ENCODE data around the gene RAB9A. TPM values are rescaled to one million over a fixed set of nuclear protein-coding genes. Genes with fewer than 3 reads are reported as not detected.

RAB9A gene
- total and polyA plus RNA-seq, 2 donors (not counting 3 experiments of a cell fraction or from before 2014, with no cell fraction given): 11.5 to 19.2 TPM

DNA sequence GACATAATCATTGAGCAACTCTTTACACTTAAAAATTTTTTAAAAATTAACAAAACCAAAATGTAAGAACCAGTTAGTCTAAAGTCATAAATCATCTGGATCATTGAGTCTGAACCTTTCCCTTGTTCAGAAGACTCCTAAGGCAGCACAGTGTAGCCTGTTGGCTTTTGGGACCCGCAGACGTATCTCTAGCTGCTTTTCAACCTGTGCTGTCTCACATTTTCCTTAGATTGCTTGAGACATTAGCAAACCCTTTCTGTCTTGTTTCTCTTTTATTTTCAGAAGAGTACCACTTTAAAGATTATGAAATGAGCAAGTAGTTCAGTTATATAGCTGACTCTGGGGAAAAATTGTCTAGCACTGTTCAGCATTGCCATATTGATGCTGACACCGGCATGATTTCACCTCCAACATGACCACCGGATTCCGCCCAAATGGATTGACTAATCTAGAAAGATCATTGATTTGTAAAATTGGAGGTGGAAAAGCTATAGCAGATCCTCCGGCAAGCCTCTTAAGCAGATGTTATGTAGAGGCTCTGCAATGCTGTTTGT is 27.1 kb upstream of the RAB9A start:
- no peak overlapping the region for H2AFZ ChIP-seq (ENCODE audit: low read depth, low read length)
- DNase-seq (ENCODE audit: low read depth, low spot score) (no peak), FAIRE-seq (no peak)
- no peaks in the 10 kb centered on the region for H3K4me1 ChIP-seq (ENCODE audit: control insufficient read depth, extremely low read depth, insufficient read depth, low read length)
- no peaks in the 10 kb centered on the region for H3K36me3 ChIP-seq (ENCODE audit: control insufficient read depth in 2 of 2, extremely low read depth in 1 of 2, insufficient read depth in 2 of 2, low read length in 2 of 2)
- H3K79me2 ChIP-seq (ENCODE audit: control insufficient read depth, insufficient read depth, low read length): no peaks in the 10 kb centered on the region
- no peak overlapping the region for H3K4me3 ChIP-seq (replicated peaks in 1 of 3; ENCODE audit: insufficient read depth in 1 of 3, low read depth in 1 of 3, low read length in 3 of 3)
- H3K9ac ChIP-seq (replicated peaks; ENCODE audit: extremely low read depth, insufficient read depth, low read length): no peak overlapping the region
- H3K9me1 ChIP-seq (replicated peaks; ENCODE audit: control insufficient read depth, extremely low read depth, insufficient read depth, low read length): no peaks in the 10 kb centered on the region
- CTCF ChIA-PET: no interaction called here
- H3K27me3 ChIP-seq (ENCODE audit: control insufficient read depth in 2 of 2, insufficient read depth in 2 of 2, low read length in 2 of 2): no peaks in the 10 kb centered on the region
- POLR2A ChIA-PET: no interaction called here
- dilution Hi-C loops (cut with MboI; ENCODE audit: extremely low pct_ligation_motif_present, low sequenced_read_pairs): no loop called here
- intact Hi-C loops (cut with micrococcal nuclease): no loop called here
- no peak for TF ChIP-seq JUN (IDR thresholded peaks at IDR 0.05; ENCODE audit: borderline replicate concordance, insufficient read depth, insufficient read length, low read depth)
- TF ChIP-seq, protein P1, sequence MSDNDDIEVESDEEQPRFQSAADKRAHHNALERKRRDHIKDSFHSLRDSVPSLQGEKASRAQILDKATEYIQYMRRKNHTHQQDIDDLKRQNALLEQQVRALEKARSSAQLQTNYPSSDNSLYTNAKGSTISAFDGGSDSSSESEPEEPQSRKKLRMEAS (IDR thresholded peaks at IDR 0.05; ENCODE audit: insufficient read depth, insufficient read length): no peak
- no TSS peak for BruUV-seq (replicated peaks)
- H3K9me3 ChIP-seq (replicated peaks; ENCODE audit: control insufficient read depth, insufficient read depth, low read length): no peaks in the 10 kb centered on the region
- H3K27ac ChIP-seq (ENCODE audit: insufficient read depth, low read depth, low read length): no peak overlapping the region
- no peak overlapping the region for H3K4me2 ChIP-seq (ENCODE audit: insufficient read depth, low read length)
- H4K20me1 ChIP-seq (replicated peaks; ENCODE audit: control insufficient read depth, extremely low read depth, insufficient read depth, low read length): no peaks in the 10 kb centered on the region

DNA sequence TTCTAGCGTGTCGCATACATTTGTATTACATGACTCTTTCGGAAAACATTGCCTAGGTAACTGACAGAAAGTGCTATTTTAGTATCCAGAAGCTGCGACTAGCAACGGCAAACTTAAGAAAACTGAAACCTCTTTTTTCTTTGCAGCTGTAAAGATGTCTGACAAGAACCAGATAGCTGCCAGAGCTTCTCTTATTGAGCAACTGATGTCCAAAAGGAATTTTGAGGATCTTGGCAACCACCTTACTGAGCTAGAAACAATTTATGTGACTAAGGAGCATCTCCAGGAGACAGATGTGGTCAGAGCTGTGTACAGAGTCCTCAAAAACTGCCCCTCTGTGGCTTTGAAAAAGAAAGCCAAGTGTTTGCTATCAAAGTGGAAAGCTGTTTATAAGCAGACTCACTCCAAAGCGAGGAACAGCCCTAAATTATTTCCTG is 26.6 kb upstream of the RAB9A start:
- Histone ChIP-seq H3K9me3 (replicated peaks; ENCODE audit: control insufficient read depth, insufficient read depth, low read length) (no peaks in the 10 kb centered on the region), H3K79me2 (ENCODE audit: control insufficient read depth, insufficient read depth, low read length) (no peaks in the 10 kb centered on the region), H4K20me1 (replicated peaks; ENCODE audit: control insufficient read depth, extremely low read depth, insufficient read depth, low read length) (no peaks in the 10 kb centered on the region), H3K36me3 (ENCODE audit: control insufficient read depth in 2 of 2, extremely low read depth in 1 of 2, insufficient read depth in 2 of 2, low read length in 2 of 2) (no peaks in the 10 kb centered on the region), H3K9me1 (replicated peaks; ENCODE audit: control insufficient read depth, extremely low read depth, insufficient read depth, low read length) (no peaks in the 10 kb centered on the region), H3K4me3 (replicated peaks in 1 of 3; ENCODE audit: insufficient read depth in 1 of 3, low read depth in 1 of 3, low read length in 3 of 3) (no peak overlapping the region), H3K27ac (ENCODE audit: insufficient read depth, low read depth, low read length) (no peak overlapping the region), H3K9ac (replicated peaks; ENCODE audit: extremely low read depth, insufficient read depth, low read length) (no peak overlapping the region), H3K4me1 (ENCODE audit: control insufficient read depth, extremely low read depth, insufficient read depth, low read length) (no peaks in the 10 kb centered on the region), H3K4me2 (ENCODE audit: insufficient read depth, low read length) (no peak overlapping the region), H2AFZ (ENCODE audit: low read depth, low read length) (no peak overlapping the region), H3K27me3 (ENCODE audit: control insufficient read depth in 2 of 2, insufficient read depth in 2 of 2, low read length in 2 of 2) (no peaks in the 10 kb centered on the region)
- ChIA-PET POLR2A (no interaction called here), CTCF (no interaction called here)
- no peak for DNase-seq (ENCODE audit: low read depth, low spot score)
- TF ChIP-seq, protein P2, sequence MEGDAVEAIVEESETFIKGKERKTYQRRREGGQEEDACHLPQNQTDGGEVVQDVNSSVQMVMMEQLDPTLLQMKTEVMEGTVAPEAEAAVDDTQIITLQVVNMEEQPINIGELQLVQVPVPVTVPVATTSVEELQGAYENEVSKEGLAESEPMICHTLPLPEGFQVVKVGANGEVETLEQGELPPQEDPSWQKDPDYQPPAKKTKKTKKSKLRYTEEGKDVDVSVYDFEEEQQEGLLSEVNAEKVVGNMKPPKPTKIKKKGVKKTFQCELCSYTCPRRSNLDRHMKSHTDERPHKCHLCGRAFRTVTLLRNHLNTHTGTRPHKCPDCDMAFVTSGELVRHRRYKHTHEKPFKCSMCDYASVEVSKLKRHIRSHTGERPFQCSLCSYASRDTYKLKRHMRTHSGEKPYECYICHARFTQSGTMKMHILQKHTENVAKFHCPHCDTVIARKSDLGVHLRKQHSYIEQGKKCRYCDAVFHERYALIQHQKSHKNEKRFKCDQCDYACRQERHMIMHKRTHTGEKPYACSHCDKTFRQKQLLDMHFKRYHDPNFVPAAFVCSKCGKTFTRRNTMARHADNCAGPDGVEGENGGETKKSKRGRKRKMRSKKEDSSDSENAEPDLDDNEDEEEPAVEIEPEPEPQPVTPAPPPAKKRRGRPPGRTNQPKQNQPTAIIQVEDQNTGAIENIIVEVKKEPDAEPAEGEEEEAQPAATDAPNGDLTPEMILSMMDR (IDR thresholded peaks at IDR 0.05; ENCODE audit: extremely low read depth in 1 of 2, insufficient read depth in 1 of 2, low read depth in 1 of 2, low read length in 2 of 2): no peak
- TF ChIP-seq FOS (IDR thresholded peaks at IDR 0.05; ENCODE audit: borderline replicate concordance, insufficient read depth, low read length) (no peak), POLR2A (IDR thresholded peaks at IDR 0.05; ENCODE audit: low read depth, low read length) (no peak), GATA2 (IDR thresholded peaks at IDR 0.05; ENCODE audit: insufficient read depth, insufficient read length, low read depth, low read length) (no peak), EZH2 (IDR thresholded peaks at IDR 0.05; ENCODE audit: borderline replicate concordance, low read depth, low read length, severe bottlenecking) (no peak), MYC (IDR thresholded peaks at IDR 0.05; ENCODE audit: low read depth, low read length) (no peak), JUN (IDR thresholded peaks at IDR 0.05; ENCODE audit: borderline replicate concordance, insufficient read depth, insufficient read length, low read depth) (no peak), POLR2AphosphoS5 (IDR thresholded peaks at IDR 0.05; ENCODE audit: insufficient read depth, low read depth, low read length) (no peak)
- TF ChIP-seq, protein P1 (IDR thresholded peaks at IDR 0.05; ENCODE audit: insufficient read depth, insufficient read length): no peak
- dilution Hi-C loops (cut with MboI; ENCODE audit: extremely low pct_ligation_motif_present, low sequenced_read_pairs): no loop called here
- FAIRE-seq: no peak
- BruUV-seq (replicated peaks): no TSS peak
- intact Hi-C loops (cut with micrococcal nuclease): no loop called here
